K562 (cell line): ENCODE measurements around the gene EVA1A.

Experiments
- HEY1 ChIP-seq: fragments of 250-450 bp; sonication (Bioruptor Pico); IDR thresholded peaks from 2 replicates; pipeline ENCODE4 v1.5.0; 2020; ENCODE audit warnings: mild to moderate bottlenecking, moderate library complexity, borderline replicate concordance
- TF ChIP-seq, protein P1 (sequence below), 3 experiments: IDR thresholded peaks in 2 of 3; conservative IDR thresholded peaks in 1 of 3; 2 replicates each; pipeline ENCODE4 v1.5.1; 2011 to 2012; ENCODE audit warnings: low read length in 3 of 3, mild to moderate bottlenecking in 3 of 3, control low read depth in 2 of 3, improper control_type of control experiment in 1 of 3, inconsistent platforms in 1 of 3, low read depth in 1 of 3, mixed read lengths in 1 of 3, moderate library complexity in 1 of 3; ENCODE audit not compliant: insufficient read depth in 2 of 3

DNA sequence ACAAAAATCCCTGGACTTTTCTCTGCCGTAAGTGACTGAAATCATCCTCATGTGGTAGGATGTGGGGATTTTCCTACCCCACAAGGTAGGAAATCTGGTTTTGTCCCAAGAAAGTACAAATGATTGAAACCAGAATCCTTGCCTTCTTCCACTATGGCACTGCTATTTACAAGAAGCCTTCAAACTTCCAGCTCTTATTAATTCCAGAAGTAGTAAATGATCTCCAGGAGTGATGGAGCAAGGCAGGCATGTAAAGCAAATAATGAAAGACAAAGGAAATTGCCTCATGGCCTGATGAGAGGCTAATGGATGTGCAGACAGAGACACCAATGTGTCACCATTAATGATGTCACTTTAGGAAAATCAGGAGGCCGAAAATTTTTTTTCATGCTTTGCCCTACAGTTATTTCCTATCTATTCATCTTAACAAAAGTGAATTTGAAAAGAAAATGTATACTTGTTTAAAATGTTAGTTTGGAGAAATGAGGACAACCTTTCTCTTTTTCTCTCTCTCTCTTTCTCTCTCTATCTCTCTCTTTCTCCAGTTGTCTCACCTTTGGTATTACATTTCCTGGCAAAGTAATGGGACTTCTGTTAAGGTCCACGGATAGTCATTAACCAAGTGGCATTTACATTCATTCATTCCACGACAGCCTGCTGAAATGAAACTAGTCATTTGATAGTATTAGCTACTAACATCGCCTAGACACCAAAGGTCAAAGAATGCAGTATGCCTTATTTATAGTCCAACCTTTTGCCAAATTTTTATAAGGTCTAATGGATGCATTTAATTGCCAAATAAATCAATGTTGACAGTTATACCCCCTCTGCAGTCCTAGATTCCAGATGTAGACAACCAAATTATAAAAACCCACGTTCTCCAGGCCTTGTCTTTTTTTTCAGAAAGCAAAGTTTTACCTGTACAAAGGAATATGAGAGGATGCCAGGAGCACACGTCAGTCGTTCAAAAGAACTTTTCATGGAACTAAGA lies 5.0 kb upstream of the EVA1A start:
- TF ChIP-seq, protein P1, sequence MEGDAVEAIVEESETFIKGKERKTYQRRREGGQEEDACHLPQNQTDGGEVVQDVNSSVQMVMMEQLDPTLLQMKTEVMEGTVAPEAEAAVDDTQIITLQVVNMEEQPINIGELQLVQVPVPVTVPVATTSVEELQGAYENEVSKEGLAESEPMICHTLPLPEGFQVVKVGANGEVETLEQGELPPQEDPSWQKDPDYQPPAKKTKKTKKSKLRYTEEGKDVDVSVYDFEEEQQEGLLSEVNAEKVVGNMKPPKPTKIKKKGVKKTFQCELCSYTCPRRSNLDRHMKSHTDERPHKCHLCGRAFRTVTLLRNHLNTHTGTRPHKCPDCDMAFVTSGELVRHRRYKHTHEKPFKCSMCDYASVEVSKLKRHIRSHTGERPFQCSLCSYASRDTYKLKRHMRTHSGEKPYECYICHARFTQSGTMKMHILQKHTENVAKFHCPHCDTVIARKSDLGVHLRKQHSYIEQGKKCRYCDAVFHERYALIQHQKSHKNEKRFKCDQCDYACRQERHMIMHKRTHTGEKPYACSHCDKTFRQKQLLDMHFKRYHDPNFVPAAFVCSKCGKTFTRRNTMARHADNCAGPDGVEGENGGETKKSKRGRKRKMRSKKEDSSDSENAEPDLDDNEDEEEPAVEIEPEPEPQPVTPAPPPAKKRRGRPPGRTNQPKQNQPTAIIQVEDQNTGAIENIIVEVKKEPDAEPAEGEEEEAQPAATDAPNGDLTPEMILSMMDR (IDR thresholded peaks at IDR 0.05 in 2 of 3, conservative IDR thresholded peaks at IDR 0.05 in 1 of 3; ENCODE audit: insufficient read depth in 2 of 3, low read depth in 1 of 3, low read length in 3 of 3) = no peak
- no peak for TF ChIP-seq HEY1
